Muscle layer of duodenum (tissue), 2 donors: ENCODE results near the gene PNLIPRP1.

Source experiments
- H3K27ac ChIP-seq: one replicate; pipeline ENCODE4 v1.7.0; 2013; ENCODE audit warnings: mild to moderate bottlenecking, low read length
- H3K27me3 ChIP-seq: one replicate; pipeline ENCODE4 v1.7.0; 2013; ENCODE audit warnings: low read depth, mild to moderate bottlenecking, control low read depth, low read length
- H3K36me3 ChIP-seq, 2 donors: one replicate each; pipeline ENCODE4 v1.7.0; 2013; ENCODE audit warnings: low read length in 2 of 2, control low read depth in 1 of 2, mild to moderate bottlenecking in 1 of 2; ENCODE audit not compliant: insufficient read depth in 2 of 2, control insufficient read depth in 1 of 2
- H3K4me1 ChIP-seq, 2 donors: one replicate each; pipeline ENCODE4 v1.7.0; 2013; ENCODE audit warnings: low read length in 2 of 2, mild to moderate bottlenecking in 2 of 2, control low read depth in 1 of 2, moderate library complexity in 1 of 2; ENCODE audit not compliant: insufficient read depth in 2 of 2, control insufficient read depth in 1 of 2
- H3K4me3 ChIP-seq, 2 donors: one replicate each; pipeline ENCODE4 v1.7.0; 2013; ENCODE audit warnings: low read length in 2 of 2, low read depth in 1 of 2, mild to moderate bottlenecking in 1 of 2
- H3K9me3 ChIP-seq, 2 donors: one replicate each; pipeline ENCODE4 v1.7.0; 2013; ENCODE audit warnings: low read length in 2 of 2, control low read depth in 1 of 2, mild to moderate bottlenecking in 1 of 2; ENCODE audit not compliant: control insufficient read depth in 1 of 2
- donor health status: healthy.

The PNLIPRP1 gene

GRCh38 chr10:116567335-116567734, 23.4 kb upstream of the PNLIPRP1 start:
- Histone ChIP-seq H3K9me3 (no peaks in the 10 kb centered on the region), H3K4me1 (no peaks in the 10 kb centered on the region), H3K27ac (no peak overlapping the region), H3K4me3 (no peak overlapping the region), H3K36me3 (no peaks in the 10 kb centered on the region), H3K27me3 (no peaks in the 10 kb centered on the region)

GRCh38 chr10:116574797-116575196, 16.0 kb upstream of the PNLIPRP1 start:
- Histone ChIP-seq H3K9me3 (no peaks in the 10 kb centered on the region), H3K27me3 (no peaks in the 10 kb centered on the region), H3K4me3 (no peak overlapping the region), H3K27ac (no peak overlapping the region), H3K4me1 (no peaks in the 10 kb centered on the region), H3K36me3 (no peaks in the 10 kb centered on the region)

DNA sequence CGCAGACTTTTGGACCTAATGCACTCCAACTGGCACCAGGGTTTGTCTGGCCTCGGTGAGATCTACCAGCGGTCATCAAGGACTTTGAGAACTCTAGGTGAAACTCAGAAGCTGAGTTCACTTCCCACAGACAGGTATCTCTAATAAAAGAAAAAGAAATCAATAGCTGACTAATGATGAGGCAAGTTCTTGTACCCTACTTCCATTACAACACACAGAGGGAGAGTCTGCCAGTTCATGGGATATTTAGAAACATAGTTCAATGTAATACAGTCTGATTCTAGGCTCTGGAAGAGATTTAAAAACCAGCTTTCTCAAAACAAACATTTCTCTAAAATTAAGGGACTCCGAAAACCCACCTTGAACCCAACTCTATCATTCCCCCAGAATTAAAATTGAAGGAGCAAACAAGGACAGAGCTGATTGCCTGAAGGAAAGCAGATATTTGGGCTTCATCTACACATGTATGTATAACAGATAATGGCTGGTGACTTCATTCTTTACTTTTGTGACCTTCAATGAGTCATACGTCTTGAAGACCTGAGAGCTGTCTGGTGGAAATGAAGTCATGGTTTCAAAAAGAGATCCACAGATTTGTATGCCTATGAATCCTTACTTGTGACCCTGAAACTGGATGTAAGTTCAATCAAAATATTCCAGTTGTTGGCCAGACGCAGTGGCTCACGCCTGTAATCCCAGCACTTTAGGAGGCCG, 2.7 kb upstream of the PNLIPRP1 start:
- Histone ChIP-seq H3K9me3 (no peaks in the 10 kb centered on the region), H3K4me1 (no peaks in the 10 kb centered on the region), H3K27me3 (no peaks in the 10 kb centered on the region), H3K4me3 (no peak overlapping the region), H3K36me3 (no peaks in the 10 kb centered on the region), H3K27ac (no peak overlapping the region)

DNA sequence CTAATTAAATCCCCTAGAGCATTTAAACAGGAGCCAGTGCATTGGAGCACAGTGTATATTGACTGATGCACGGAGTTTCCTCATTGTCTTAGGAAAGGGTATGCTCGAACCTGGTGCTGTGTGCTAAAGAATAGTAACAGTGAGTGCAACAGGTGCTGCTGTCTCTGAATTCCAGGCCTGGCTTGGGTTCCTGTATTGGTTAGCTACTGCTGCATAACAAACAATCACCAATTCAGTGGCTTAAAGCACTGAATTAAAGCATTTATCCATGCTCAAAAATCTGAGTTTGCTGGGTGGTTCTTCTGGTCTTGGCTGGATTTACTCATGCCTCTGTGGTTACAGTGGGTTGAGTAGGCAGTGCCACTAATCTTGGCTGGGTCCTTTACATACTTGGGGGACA, 1.8 kb upstream of the PNLIPRP1 start:
- no peaks in the 10 kb centered on the region for H3K36me3 ChIP-seq
- no peak overlapping the region for H3K4me3 ChIP-seq
- no peaks in the 10 kb centered on the region for H3K9me3 ChIP-seq
- no peak overlapping the region for H3K27ac ChIP-seq
- no peaks in the 10 kb centered on the region for H3K4me1 ChIP-seq
- H3K27me3 ChIP-seq: no peaks in the 10 kb centered on the region

DNA sequence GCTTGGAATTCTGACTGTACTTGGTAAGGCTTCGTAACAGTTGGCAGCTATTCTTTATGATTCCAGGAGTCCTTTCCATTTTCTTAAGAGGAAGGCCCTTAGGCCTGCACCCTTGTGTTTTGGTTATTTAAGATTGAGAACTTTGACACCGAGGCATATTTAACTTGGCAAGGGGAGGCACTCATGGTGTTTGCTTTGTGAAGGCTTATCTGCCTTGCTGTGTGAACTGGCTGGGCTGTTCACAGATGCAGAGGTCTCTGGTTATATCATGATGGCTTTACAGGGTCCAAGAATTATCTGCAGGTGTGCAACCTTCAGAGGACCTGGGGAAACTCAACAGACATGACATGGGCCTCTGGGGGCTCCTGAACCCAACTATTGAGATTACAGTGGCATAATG, 833 bp upstream of the PNLIPRP1 start:
- Histone ChIP-seq H3K27ac (no peak overlapping the region), H3K4me1 (no peaks in the 10 kb centered on the region), H3K4me3 (no peak overlapping the region), H3K9me3 (no peaks in the 10 kb centered on the region), H3K27me3 (no peaks in the 10 kb centered on the region), H3K36me3 (no peaks in the 10 kb centered on the region)

DNA sequence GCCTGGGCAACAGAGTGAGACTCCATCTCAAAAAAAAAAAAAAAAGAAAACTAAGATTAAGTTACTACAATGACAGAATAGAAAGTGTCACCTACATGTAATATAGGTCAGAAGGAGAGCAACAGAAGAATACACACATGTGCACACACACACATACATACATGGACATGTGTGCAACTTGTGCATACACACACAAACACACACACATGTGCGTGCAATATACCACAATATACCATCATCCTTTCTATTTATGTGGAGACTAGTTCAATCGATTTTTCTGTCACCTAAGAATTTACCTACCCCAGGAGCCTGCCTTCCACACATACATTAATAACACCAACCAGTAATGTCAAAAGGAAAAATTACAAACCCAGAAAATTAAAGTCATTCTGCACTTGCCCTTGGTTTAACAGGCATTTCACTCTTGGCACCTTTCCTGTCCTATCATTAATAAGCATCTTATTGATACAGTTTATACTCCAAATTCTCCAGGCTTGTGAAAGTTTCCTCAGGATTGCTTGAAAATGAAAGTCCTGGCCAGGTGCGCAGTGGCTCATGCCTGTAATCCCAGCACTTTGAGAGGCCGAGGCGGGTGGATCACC, 2.5 kb downstream of the PNLIPRP1 start:
- Histone ChIP-seq H3K4me3 (no peak overlapping the region), H3K9me3 (no peaks in the 10 kb centered on the region), H3K36me3 (no peaks in the 10 kb centered on the region), H3K27ac (no peak overlapping the region), H3K4me1 (no peaks in the 10 kb centered on the region), H3K27me3 (no peaks in the 10 kb centered on the region)

GRCh38 chr10:116594525-116595035, 3.8 kb downstream of the PNLIPRP1 start:
- no peaks in the 10 kb centered on the region for H3K36me3 ChIP-seq
- no peaks in the 10 kb centered on the region for H3K27me3 ChIP-seq
- no peaks in the 10 kb centered on the region for H3K9me3 ChIP-seq
- no peaks in the 10 kb centered on the region for H3K4me1 ChIP-seq
- no peak overlapping the region for H3K27ac ChIP-seq
- H3K4me3 ChIP-seq: no peak overlapping the region

DNA sequence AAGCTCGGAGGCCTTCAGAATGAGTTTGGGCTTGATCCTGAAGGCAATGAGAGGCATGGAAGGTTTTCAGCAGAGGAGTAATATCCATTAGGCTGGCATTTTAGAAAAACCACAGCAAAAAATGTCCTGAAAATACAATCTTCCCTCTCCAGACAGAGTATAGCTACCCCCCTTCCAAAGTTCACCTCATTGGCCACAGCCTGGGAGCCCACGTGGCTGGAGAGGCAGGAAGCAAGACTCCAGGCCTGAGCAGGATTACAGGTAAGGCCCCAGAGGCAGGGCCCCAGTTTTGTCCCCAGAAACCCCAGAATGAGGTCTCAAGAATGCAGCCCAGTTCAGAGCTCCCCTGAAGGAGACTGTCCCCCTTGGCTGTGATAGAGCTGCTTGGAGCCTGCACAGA, 5.3 kb downstream of the PNLIPRP1 start:
- Histone ChIP-seq H3K27me3 (no peaks in the 10 kb centered on the region), H3K27ac (no peak overlapping the region), H3K9me3 (no peaks in the 10 kb centered on the region), H3K4me3 (no peak overlapping the region), H3K4me1 (no peaks in the 10 kb centered on the region), H3K36me3 (no peaks in the 10 kb centered on the region)

DNA sequence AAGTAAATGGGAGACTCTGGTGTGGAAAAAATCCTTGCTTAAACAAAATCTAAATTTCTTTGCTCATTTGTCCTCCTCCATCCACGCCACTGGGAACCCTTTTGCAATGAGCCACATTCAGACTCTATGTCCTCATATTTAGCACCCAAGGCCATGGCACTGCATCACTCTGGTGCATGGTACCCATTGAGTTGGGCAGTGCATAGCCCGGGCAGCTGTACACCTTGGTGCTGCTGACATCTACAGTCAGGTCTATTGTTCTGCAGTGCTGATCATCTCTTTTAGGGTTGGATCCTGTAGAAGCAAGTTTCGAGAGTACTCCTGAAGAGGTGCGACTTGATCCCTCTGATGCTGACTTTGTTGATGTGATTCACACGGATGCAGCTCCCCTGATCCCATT, 6.8 kb downstream of the PNLIPRP1 start:
- no peak overlapping the region for H3K27ac ChIP-seq
- H3K4me3 ChIP-seq: no peak overlapping the region
- H3K36me3 ChIP-seq: no peaks in the 10 kb centered on the region
- H3K4me1 ChIP-seq: no peaks in the 10 kb centered on the region
- H3K9me3 ChIP-seq: no peaks in the 10 kb centered on the region
- H3K27me3 ChIP-seq: no peaks in the 10 kb centered on the region

DNA sequence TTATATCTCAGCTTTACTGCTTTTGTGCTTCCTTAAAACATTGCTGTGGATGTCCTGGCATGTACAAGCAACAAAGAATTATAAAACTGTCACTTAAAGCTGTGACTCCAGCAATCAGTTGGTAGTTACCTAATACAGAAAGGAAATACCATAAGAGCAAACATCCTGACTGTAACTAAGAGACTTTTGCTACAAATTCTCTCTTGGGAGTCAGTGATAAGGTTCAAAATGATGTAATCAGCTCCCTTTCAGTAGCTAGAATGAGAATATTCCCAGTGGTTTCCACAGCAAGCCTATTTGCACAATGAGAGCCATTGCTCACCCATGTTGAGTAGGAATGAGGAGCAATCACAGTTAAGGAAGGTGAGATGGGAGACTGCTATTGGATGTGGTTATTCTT, 7.6 kb downstream of the PNLIPRP1 start:
- Histone ChIP-seq H3K9me3 (no peaks in the 10 kb centered on the region), H3K4me3 (no peak overlapping the region), H3K27me3 (no peaks in the 10 kb centered on the region)

GRCh38 chr10:116599991-116600390, 9.2 kb downstream of the PNLIPRP1 start:
- H3K9me3 ChIP-seq: no peaks in the 10 kb centered on the region
- no peak overlapping the region for H3K4me3 ChIP-seq
- H3K27me3 ChIP-seq: no peaks in the 10 kb centered on the region
- H3K27ac ChIP-seq: no peak overlapping the region
- no peaks in the 10 kb centered on the region for H3K4me1 ChIP-seq
- no peaks in the 10 kb centered on the region for H3K36me3 ChIP-seq

More for the DNA sequence above, 7.6 kb downstream of the PNLIPRP1 start:
- no peaks in the 10 kb centered on the region for H3K4me1 ChIP-seq
- H3K27ac ChIP-seq: no peak overlapping the region
- H3K36me3 ChIP-seq: no peaks in the 10 kb centered on the region
